HepG2 (cell line): ENCODE measurements around the gene ZNF281. TPM values are rescaled to one million over a fixed set of nuclear protein-coding genes. Genes with fewer than 3 reads are reported as not detected.

Source experiments
- ATM ChIP-seq: fragments of 450-650 bp; IDR thresholded peaks from 2 replicates; pipeline ENCODE4 v1.7.1; 2017; ENCODE audit warnings: mild to moderate bottlenecking, borderline replicate concordance
- BORCS8-MEF2B ChIP-seq: sonication (generic); formaldehyde crosslinking; IDR thresholded peaks from 2 replicates; pipeline ENCODE4 v1.8.0; 2022; ENCODE audit warnings: mild to moderate bottlenecking, missing genetic modification reagents
- CBFB ChIP-seq: sonication (generic); formaldehyde crosslinking; IDR thresholded peaks from 2 replicates; pipeline ENCODE4 v1.4.0; 2020; ENCODE audit warnings: missing genetic modification reagents
- CBX5 ChIP-seq: sonication (generic); formaldehyde crosslinking; IDR thresholded peaks from 2 replicates; pipeline ENCODE4 v1.4.0; 2020; ENCODE audit warnings: missing genetic modification reagents, borderline replicate concordance
- FOXJ3 ChIP-seq: sonication (generic); formaldehyde crosslinking; IDR thresholded peaks from 2 replicates; pipeline ENCODE4 v1.4.0; 2020; ENCODE audit warnings: missing genetic modification reagents, mild to moderate bottlenecking, borderline replicate concordance
- HNRNPH1 ChIP-seq: fragments of 200-400 bp; formaldehyde crosslinking; optimal IDR thresholded peaks from 2 replicates; pipeline ENCODE3; 2017; ENCODE audit warnings: mild to moderate bottlenecking, low read depth, low read length
- ISX ChIP-seq: sonication (generic); formaldehyde crosslinking; conservative IDR thresholded peaks from 2 replicates; pipeline ENCODE4 v1.5.0; 2020; ENCODE audit warnings: missing genetic modification reagents
- PAX8 ChIP-seq: sonication (generic); formaldehyde crosslinking; IDR thresholded peaks from 2 replicates; pipeline ENCODE4 v1.8.0; 2022; ENCODE audit warnings: mild to moderate bottlenecking, missing genetic modification reagents, borderline replicate concordance
- SMYD3 ChIP-seq: sonication (generic); formaldehyde crosslinking; IDR thresholded peaks from 2 replicates; pipeline ENCODE4 v1.8.1; 2023; ENCODE audit warnings: mild to moderate bottlenecking, missing genetic modification reagents
- SOX13 ChIP-seq, 3 experiments: fragments of 450-650 bp in 1 of 3; sonication (generic) in 1 of 3; formaldehyde crosslinking in 1 of 3; IDR thresholded peaks in 2 of 3; conservative IDR thresholded peaks in 1 of 3; 2 replicates each; pipeline versions ENCODE4 v1.5.0 to v1.6.1; 2016 to 2020; ENCODE audit warnings: antibody characterized with exemption in 1 of 3, mild to moderate bottlenecking in 1 of 3, missing compliant biosample characterization in 1 of 3, missing genetic modification reagents in 1 of 3, moderate library complexity in 1 of 3
- SRF ChIP-seq: IDR thresholded peaks from 2 replicates; pipeline ENCODE4 v1.6.1; 2011; ENCODE audit warnings: mild to moderate bottlenecking, low read depth, low read length, moderate library complexity
- THAP9 ChIP-seq: sonication (generic); formaldehyde crosslinking; IDR thresholded peaks from 2 replicates; pipeline ENCODE4; 2020; ENCODE audit warnings: missing genetic modification reagents, mild to moderate bottlenecking, borderline replicate concordance
- ZFP91 ChIP-seq: sonication (generic); formaldehyde crosslinking; IDR thresholded peaks from 2 replicates; pipeline ENCODE4 v1.9.0; 2022; ENCODE audit warnings: missing genetic modification reagents, mild to moderate bottlenecking, borderline replicate concordance
- ZNF546 ChIP-seq: sonication (generic); formaldehyde crosslinking; conservative IDR thresholded peaks from 2 replicates; pipeline ENCODE4 v1.8.1; 2023; ENCODE audit warnings: mild to moderate bottlenecking, missing genetic modification reagents
- ZNF563 ChIP-seq: sonication (generic); formaldehyde crosslinking; IDR thresholded peaks from 2 replicates; pipeline ENCODE4 v1.8.0; 2022; ENCODE audit warnings: mild to moderate bottlenecking, moderate library complexity, missing genetic modification reagents
- ZNF7 ChIP-seq: IDR thresholded peaks from 2 replicates; pipeline ENCODE4 v1.6.1; 2016; ENCODE audit warnings: missing biosample characterization, missing genetic modification reagents
- polyA plus RNA-seq, 8 experiments: library from polyadenylated mRNA; depleted of rRNA in 3 of 8; stranded (reverse) in 7 of 8; unstranded in 1 of 8; fragments of >200 nt; fragmentation: Illumina TruSeq in 4 of 8; extraction: Trizol in 4 of 8; gene quantifications; 2 replicates each; pipeline versions ENCODE4 v1.2.1 to v1.2.3, GENCODE V29; 2011 to 2016; ENCODE audit warnings: low read depth in 4 of 8, missing spikeins in 1 of 8, mixed read lengths in 1 of 8; ENCODE audit not compliant: insufficient read depth in 1 of 8
- total RNA-seq, 5 experiments: library from RNA; depleted of rRNA; stranded (reverse); fragments of >200 nt; fragmentation: Illumina TruSeq; extraction: Trizol; gene quantifications; 2 replicates each; pipeline ENCODE4 v1.2.3, GENCODE V29; 2016; ENCODE audit warnings: low read depth in 1 of 5
- TF ChIP-seq, protein P1 (sequence below): sonication (generic); formaldehyde crosslinking; IDR thresholded peaks from 2 replicates; pipeline ENCODE4 v1.4.0; 2020; ENCODE audit warnings: missing genetic modification reagents, low read depth, mild to moderate bottlenecking, borderline replicate concordance
- TF ChIP-seq, protein P2 (sequence below): sonication (generic); formaldehyde crosslinking; IDR thresholded peaks from 2 replicates; pipeline ENCODE4 v1.8.1; 2023; ENCODE audit warnings: missing genetic modification reagents, mild to moderate bottlenecking, borderline replicate concordance
- TF ChIP-seq, protein P3 (sequence below): sonication (generic); formaldehyde crosslinking; IDR thresholded peaks from 2 replicates; pipeline ENCODE4 v1.4.0; 2020; ENCODE audit warnings: mild to moderate bottlenecking, missing genetic modification reagents, borderline replicate concordance

The ZNF281 gene
- total and polyA plus RNA-seq, 2 of the 13 experiments (the other 11 are each of a cell fraction or from before 2014, with no cell fraction given): 7.7 to 20.6 TPM

DNA sequence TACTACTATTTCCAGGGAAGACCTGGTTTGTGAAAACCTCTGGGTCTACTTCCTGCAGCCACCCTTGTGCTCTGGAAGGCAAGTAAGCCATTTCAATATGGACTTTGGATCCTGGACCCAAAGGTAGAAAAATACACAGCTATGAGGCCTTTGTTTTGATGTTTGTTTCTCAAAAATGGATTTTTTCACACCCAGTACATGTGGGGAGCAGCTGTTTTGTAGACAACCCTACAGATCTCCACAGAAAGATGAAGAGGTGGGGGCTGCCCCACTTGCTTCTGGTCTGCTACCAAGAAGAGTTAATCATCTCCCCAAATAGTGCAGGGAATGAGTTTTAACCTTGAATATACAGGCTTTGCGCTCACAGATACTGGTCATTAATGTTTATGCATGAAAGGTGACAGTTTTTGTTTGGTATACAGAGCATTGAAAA is 29.2 kb downstream of the ZNF281 start (continued):
- TF ChIP-seq THAP9 (CRISPR knock-in tag) (no peak), SMYD3 (CRISPR knock-in tag) (no peak), ZNF563 (no peak), ZNF7 (CRISPR knock-in tag) (no peak), CBFB (CRISPR knock-in tag) (no peak), SRF (no peak), HNRNPH1 (no peak), BORCS8-MEF2B (CRISPR knock-in tag) (no peak), PAX8 (CRISPR knock-in tag) (no peak), CBX5 (CRISPR knock-in tag) (no peak), SOX13 (IDR thresholded peaks at IDR 0.05) (no peak), SOX13 (CRISPR knock-in tag; conservative IDR thresholded peaks at IDR 0.05 in 1 of 2, IDR thresholded peaks at IDR 0.05 in 1 of 2) (peak in 1 of 2 experiments; percentile 37; a peak in 2 of 4 replicates), FOXJ3 (CRISPR knock-in tag) (peak; percentile 70; the same call in 1 of the 2 replicates), ZFP91 (CRISPR knock-in tag) (no peak), ZNF546 (CRISPR knock-in tag) (no peak), ATM (no peak), ISX (CRISPR knock-in tag) (no peak)
- TF ChIP-seq, protein P1, sequence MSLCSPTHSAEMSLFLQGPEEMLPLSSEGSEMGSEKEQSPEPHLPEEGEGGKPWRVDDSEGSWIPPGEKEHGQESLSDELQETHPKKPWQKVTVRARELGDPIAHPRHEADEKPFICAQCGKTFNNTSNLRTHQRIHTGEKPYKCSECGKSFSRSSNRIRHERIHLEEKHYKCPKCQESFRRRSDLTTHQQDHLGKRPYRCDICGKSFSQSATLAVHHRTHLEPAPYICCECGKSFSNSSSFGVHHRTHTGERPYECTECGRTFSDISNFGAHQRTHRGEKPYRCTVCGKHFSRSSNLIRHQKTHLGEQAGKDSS (CRISPR knock-in tag): 0 out of 2 replicates have a peak, but pooled peaks have one; percentile 24
- TF ChIP-seq, protein P2, sequence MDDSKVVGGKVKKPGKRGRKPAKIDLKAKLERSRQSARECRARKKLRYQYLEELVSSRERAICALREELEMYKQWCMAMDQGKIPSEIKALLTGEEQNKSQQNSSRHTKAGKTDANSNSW: no peak
- TF ChIP-seq, protein P3, sequence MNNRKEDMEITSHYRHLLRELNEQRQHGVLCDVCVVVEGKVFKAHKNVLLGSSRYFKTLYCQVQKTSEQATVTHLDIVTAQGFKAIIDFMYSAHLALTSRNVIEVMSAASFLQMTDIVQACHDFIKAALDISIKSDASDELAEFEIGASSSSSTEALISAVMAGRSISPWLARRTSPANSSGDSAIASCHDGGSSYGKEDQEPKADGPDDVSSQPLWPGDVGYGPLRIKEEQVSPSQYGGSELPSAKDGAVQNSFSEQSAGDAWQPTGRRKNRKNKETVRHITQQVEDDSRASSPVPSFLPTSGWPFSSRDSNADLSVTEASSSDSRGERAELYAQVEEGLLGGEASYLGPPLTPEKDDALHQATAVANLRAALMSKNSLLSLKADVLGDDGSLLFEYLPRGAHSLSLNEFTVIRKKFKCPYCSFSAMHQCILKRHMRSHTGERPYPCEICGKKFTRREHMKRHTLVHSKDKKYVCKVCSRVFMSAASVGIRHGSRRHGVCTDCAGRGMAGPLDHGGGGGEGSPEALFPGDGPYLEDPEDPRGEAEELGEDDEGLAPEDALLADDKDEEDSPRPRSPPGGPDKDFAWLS (CRISPR knock-in tag): no peak
